ENCODE measurements around the gene LGALS4.

DNA sequence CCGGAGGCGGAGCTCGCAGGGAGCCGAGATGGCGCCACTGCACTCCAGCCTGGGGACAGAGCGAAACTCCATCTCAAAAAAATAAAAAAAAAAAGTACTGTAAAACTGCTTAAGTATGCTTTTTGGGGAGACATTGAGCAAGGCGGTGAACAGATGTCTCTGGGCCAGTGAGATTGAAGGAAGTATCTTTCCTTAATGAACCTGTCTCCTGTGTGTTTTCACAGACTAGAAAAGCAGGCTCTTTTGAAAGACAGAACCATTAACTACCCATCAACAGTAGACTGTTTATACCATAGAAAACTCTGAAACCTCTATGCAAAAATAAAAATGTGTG, 20.3 kb upstream of the LGALS4 start:
- TF ChIP-seq POLR2A (IDR thresholded peaks at IDR 0.05), result no peak
- TF ChIP-seq POLR2AphosphoS5 (IDR thresholded peaks at IDR 0.05), result peak in 1 of 3 donors; percentile 2

Data from spleen (tissue), 3 donors.